ENCODE data around the gene CASTOR1.

- TF ChIP-seq CTCF (IDR thresholded peaks at IDR 0.05) (no peak), POLR2A (IDR thresholded peaks at IDR 0.05) (no peak)
Measured at GRCh38 chr22:30323246-30323645, 33.9 kb upstream of the CASTOR1 start.

Data from thyroid gland (tissue), 4 donors.